Measurements from ENCODE around the gene TMEM101.
"Not testable (repeated sequence)": the region's sequence is repeated elsewhere in the genome, so short reads cannot be mapped to it uniquely, and the experiment has no call there.

Gene TMEM101

GRCh38 chr17:43999024-43999423 is 15.7 kb downstream of the TMEM101 start:
- Histone ChIP-seq H3K9me3 (ENCODE audit: control insufficient read depth, insufficient read depth, low read length) (no peaks in the 10 kb centered on the region), H3K27ac (ENCODE audit: low read depth, low read length) (no peak overlapping the region), H3K27me3 (ENCODE audit: control insufficient read depth, insufficient read depth, low read length) (peaks cover 20% of the 10 kb centered on the region), H3K36me3 (ENCODE audit: control insufficient read depth, insufficient read depth, low read length) (no peaks in the 10 kb centered on the region), H3K4me1 (ENCODE audit: control insufficient read depth, insufficient read depth, low read length) (no peaks in the 10 kb centered on the region), H3K9ac (ENCODE audit: low read depth, low read length) (no peak overlapping the region), H3K4me3 (ENCODE audit: low read depth, low read length) (no peak overlapping the region)

GRCh38 chr17:43998552-43998951 is 16.2 kb downstream of the TMEM101 start:
- no peaks in the 10 kb centered on the region for H3K36me3 ChIP-seq (ENCODE audit: control insufficient read depth, insufficient read depth, low read length)
- H3K9ac ChIP-seq (ENCODE audit: low read depth, low read length), result no peak overlapping the region
- no peak overlapping the region for H3K4me3 ChIP-seq (ENCODE audit: low read depth, low read length)

GRCh38 chr17:43997180-43997579 is 17.6 kb downstream of the TMEM101 start:
- H3K4me3 ChIP-seq (ENCODE audit: low read depth, low read length); H3K9me3 ChIP-seq (ENCODE audit: control insufficient read depth, insufficient read depth, low read length); H3K4me1 ChIP-seq (ENCODE audit: control insufficient read depth, insufficient read depth, low read length); H3K9ac ChIP-seq (ENCODE audit: low read depth, low read length); H3K36me3 ChIP-seq (ENCODE audit: control insufficient read depth, insufficient read depth, low read length); H3K27ac ChIP-seq (ENCODE audit: low read depth, low read length): not testable (repeated sequence)
- peaks cover 11% of the 10 kb centered on the region for H3K27me3 ChIP-seq (ENCODE audit: control insufficient read depth, insufficient read depth, low read length)

More at GRCh38 chr17:43998552-43998951, 16.2 kb downstream of the TMEM101 start:
- H3K4me1 ChIP-seq (ENCODE audit: control insufficient read depth, insufficient read depth, low read length), result no peaks in the 10 kb centered on the region
- no peak overlapping the region for H3K27ac ChIP-seq (ENCODE audit: low read depth, low read length)
- H3K9me3 ChIP-seq (ENCODE audit: control insufficient read depth, insufficient read depth, low read length), result no peaks in the 10 kb centered on the region
- peaks cover 17% of the 10 kb centered on the region for H3K27me3 ChIP-seq (ENCODE audit: control insufficient read depth, insufficient read depth, low read length)

DNA sequence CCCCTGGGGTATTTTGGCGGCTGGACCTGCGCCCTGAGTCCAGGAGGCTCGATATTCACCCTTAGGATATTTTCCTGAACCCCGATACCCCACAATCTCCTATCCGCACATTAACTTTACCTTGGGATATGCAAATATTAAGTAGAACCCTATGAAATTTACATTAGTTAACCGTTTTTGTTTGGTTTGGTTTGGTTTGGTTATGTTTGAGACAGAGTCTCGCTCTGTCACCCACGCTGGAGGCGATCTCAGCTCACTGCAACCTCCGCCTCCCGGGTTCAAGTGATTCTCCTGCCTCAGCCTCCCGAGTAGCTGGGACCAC is 19.7 kb downstream of the TMEM101 start:
- peaks cover 9% of the 10 kb centered on the region for H3K27me3 ChIP-seq (ENCODE audit: control insufficient read depth, insufficient read depth, low read length)
- H3K4me1 ChIP-seq (ENCODE audit: control insufficient read depth, insufficient read depth, low read length), result no peaks in the 10 kb centered on the region
- H3K4me3 ChIP-seq (ENCODE audit: low read depth, low read length), result peak overlapping the region; percentile 54
- H3K27ac ChIP-seq (ENCODE audit: low read depth, low read length), result no peak overlapping the region
- H3K9me3 ChIP-seq (ENCODE audit: control insufficient read depth, insufficient read depth, low read length), result no peaks in the 10 kb centered on the region
- H3K36me3 ChIP-seq (ENCODE audit: control insufficient read depth, insufficient read depth, low read length), result no peaks in the 10 kb centered on the region
- H3K9ac ChIP-seq (ENCODE audit: low read depth, low read length), result no peak overlapping the region

GRCh38 chr17:43994272-43995149 is 20.3 kb downstream of the TMEM101 start:
- peak overlapping the region; percentile 54 for H3K4me3 ChIP-seq (ENCODE audit: low read depth, low read length)
- H3K9me3 ChIP-seq (ENCODE audit: control insufficient read depth, insufficient read depth, low read length), result no peaks in the 10 kb centered on the region
- H3K27me3 ChIP-seq (ENCODE audit: control insufficient read depth, insufficient read depth, low read length), result peaks cover 9% of the 10 kb centered on the region
- H3K27ac ChIP-seq (ENCODE audit: low read depth, low read length), result no peak overlapping the region
- H3K9ac ChIP-seq (ENCODE audit: low read depth, low read length), result no peak overlapping the region
- H3K36me3 ChIP-seq (ENCODE audit: control insufficient read depth, insufficient read depth, low read length), result no peaks in the 10 kb centered on the region
- H3K4me1 ChIP-seq (ENCODE audit: control insufficient read depth, insufficient read depth, low read length), result no peaks in the 10 kb centered on the region

- H3K4me3 ChIP-seq (ENCODE audit: low read depth, low read length), result no peak overlapping the region
- H3K9ac ChIP-seq (ENCODE audit: low read depth, low read length), result no peak overlapping the region
- H3K9me3 ChIP-seq (ENCODE audit: control insufficient read depth, insufficient read depth, low read length), result no peaks in the 10 kb centered on the region
- H3K27me3 ChIP-seq (ENCODE audit: control insufficient read depth, insufficient read depth, low read length), result peaks cover 9% of the 10 kb centered on the region
- H3K36me3 ChIP-seq (ENCODE audit: control insufficient read depth, insufficient read depth, low read length), result no peaks in the 10 kb centered on the region
- H3K4me1 ChIP-seq (ENCODE audit: control insufficient read depth, insufficient read depth, low read length), result no peaks in the 10 kb centered on the region
- H3K27ac ChIP-seq (ENCODE audit: low read depth, low read length), result no peak overlapping the region
These were observed 22.1 kb downstream of the TMEM101 start for GRCh38 chr17:43992641-43993040.

GRCh38 chr17:43988301-43988700 is 26.5 kb downstream of the TMEM101 start:
- no peaks in the 10 kb centered on the region for H3K9me3 ChIP-seq (ENCODE audit: control insufficient read depth, insufficient read depth, low read length)
- H3K27ac ChIP-seq (ENCODE audit: low read depth, low read length), result no peak overlapping the region
- no peaks in the 10 kb centered on the region for H3K4me1 ChIP-seq (ENCODE audit: control insufficient read depth, insufficient read depth, low read length)
- no peaks in the 10 kb centered on the region for H3K36me3 ChIP-seq (ENCODE audit: control insufficient read depth, insufficient read depth, low read length)
- H3K9ac ChIP-seq (ENCODE audit: low read depth, low read length), result no peak overlapping the region
- H3K4me3 ChIP-seq (ENCODE audit: low read depth, low read length), result no peak overlapping the region
- peaks cover 15% of the 10 kb centered on the region for H3K27me3 ChIP-seq (ENCODE audit: control insufficient read depth, insufficient read depth, low read length)

DNA sequence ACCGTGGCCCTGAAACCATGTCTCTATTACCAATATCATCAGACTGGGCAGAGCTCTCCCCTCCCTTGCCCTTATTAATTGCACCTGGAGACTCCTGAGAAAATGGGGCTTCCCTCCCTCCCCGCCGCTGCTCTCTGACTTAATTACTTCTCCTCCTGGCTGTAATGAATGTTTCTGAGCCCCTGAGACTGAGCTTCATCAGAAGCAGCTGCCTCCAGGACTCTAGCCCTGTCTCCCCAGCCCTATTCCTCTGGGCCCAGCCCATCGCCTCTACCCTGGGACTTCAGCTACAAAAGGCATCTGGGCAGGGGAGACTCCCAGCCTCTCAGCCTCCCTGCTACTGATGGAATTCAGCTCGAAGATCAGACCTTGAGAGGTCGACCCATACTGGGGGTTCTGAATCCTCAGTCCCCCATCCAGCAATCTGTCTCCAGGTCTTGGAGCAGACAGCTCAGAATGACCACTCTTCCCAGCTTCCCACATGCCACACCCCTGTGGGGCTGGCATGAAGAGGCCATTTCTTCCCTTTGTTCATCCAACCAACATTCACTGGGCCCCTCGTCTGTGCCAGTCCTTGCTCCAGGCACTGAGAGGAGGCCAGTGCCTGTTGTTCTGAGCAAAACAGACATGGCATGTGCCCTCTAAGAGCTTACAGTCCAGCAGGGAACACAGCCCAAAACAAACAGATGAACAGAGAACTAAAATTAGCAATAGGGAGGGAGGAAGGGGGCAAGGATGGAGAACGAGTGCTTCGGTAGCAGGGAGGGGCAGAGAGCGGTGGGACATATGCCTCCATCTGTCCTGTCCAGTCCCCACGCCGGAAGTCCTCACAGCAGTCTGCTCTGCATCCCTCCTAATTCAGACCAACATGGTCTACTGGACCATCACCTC is 27.4 kb downstream of the TMEM101 start:
- H3K36me3 ChIP-seq (ENCODE audit: control insufficient read depth, insufficient read depth, low read length), result no peaks in the 10 kb centered on the region
- H3K4me3 ChIP-seq (ENCODE audit: low read depth, low read length), result no peak overlapping the region
- no peak overlapping the region for H3K9ac ChIP-seq (ENCODE audit: low read depth, low read length)
- H3K9me3 ChIP-seq (ENCODE audit: control insufficient read depth, insufficient read depth, low read length), result no peaks in the 10 kb centered on the region
- no peaks in the 10 kb centered on the region for H3K4me1 ChIP-seq (ENCODE audit: control insufficient read depth, insufficient read depth, low read length)
- peaks cover 24% of the 10 kb centered on the region for H3K27me3 ChIP-seq (ENCODE audit: control insufficient read depth, insufficient read depth, low read length)
- H3K27ac ChIP-seq (ENCODE audit: low read depth, low read length), result no peak overlapping the region

GRCh38 chr17:43986225-43986981 is 28.4 kb downstream of the TMEM101 start:
- Histone ChIP-seq H3K4me3 (ENCODE audit: low read depth, low read length) (no peak overlapping the region), H3K9me3 (ENCODE audit: control insufficient read depth, insufficient read depth, low read length) (no peaks in the 10 kb centered on the region), H3K4me1 (ENCODE audit: control insufficient read depth, insufficient read depth, low read length) (no peaks in the 10 kb centered on the region), H3K36me3 (ENCODE audit: control insufficient read depth, insufficient read depth, low read length) (no peaks in the 10 kb centered on the region), H3K27me3 (ENCODE audit: control insufficient read depth, insufficient read depth, low read length) (peaks cover 27% of the 10 kb centered on the region), H3K27ac (ENCODE audit: low read depth, low read length) (no peak overlapping the region), H3K9ac (ENCODE audit: low read depth, low read length) (no peak overlapping the region)

DNA sequence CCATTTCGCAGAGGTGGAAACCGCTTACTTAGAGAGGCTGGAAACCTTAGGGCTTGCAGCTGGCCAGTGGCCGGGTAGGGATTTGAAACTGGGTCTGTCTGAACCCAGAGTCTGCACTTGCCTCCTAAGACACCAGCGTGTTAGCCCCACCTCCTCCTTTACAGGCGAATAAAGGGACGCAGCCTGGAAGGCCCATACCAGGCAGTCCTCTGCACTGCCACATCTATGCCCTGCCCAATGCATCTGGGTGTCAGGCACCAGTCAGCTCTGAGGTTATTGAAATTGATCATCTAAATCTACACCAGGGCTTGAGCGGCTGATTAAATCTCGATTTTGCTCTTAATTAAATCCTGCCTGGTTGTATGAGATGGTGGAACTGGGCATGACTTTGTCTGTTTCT is 30.2 kb downstream of the TMEM101 start:
- H3K9ac ChIP-seq (ENCODE audit: low read depth, low read length), result no peak overlapping the region
- peaks cover 27% of the 10 kb centered on the region for H3K27me3 ChIP-seq (ENCODE audit: control insufficient read depth, insufficient read depth, low read length)
- no peaks in the 10 kb centered on the region for H3K36me3 ChIP-seq (ENCODE audit: control insufficient read depth, insufficient read depth, low read length)
- H3K9me3 ChIP-seq (ENCODE audit: control insufficient read depth, insufficient read depth, low read length), result no peaks in the 10 kb centered on the region
- H3K27ac ChIP-seq (ENCODE audit: low read depth, low read length), result no peak overlapping the region
- H3K4me3 ChIP-seq (ENCODE audit: low read depth, low read length), result peak overlapping the region; percentile 75
- H3K4me1 ChIP-seq (ENCODE audit: control insufficient read depth, insufficient read depth, low read length), result no peaks in the 10 kb centered on the region
